ENCODE results near the gene CHAF1A.
A peak's percentile ranks its signal among the peaks of the same experiment; 100 is the strongest.

CHAF1A gene

GRCh38 chr19:4445963-4446703 lies 43.7 kb downstream of the CHAF1A start:
- H3K9me3 Mint-ChIP-seq = no peaks in the 10 kb centered on the region
- H3K27ac Mint-ChIP-seq = no peak overlapping the region
- H3K36me3 Mint-ChIP-seq = peaks cover 29% of the 10 kb centered on the region
- H3K27me3 Mint-ChIP-seq = no peaks in the 10 kb centered on the region
- no peak for ATAC-seq
- H3K4me3 Mint-ChIP-seq = no peak overlapping the region
- peaks cover 19% of the 10 kb centered on the region for H3K4me1 Mint-ChIP-seq

GRCh38 chr19:4446704-4447200 lies 44.3 kb downstream of the CHAF1A start:
- no peak overlapping the region for H3K27ac Mint-ChIP-seq
- no peaks in the 10 kb centered on the region for H3K9me3 Mint-ChIP-seq
- no peak for ATAC-seq
- H3K4me1 Mint-ChIP-seq = peaks cover 18% of the 10 kb centered on the region
- no peaks in the 10 kb centered on the region for H3K27me3 Mint-ChIP-seq
- no peak overlapping the region for H3K4me3 Mint-ChIP-seq
- H3K36me3 Mint-ChIP-seq = peaks cover 30% of the 10 kb centered on the region

- no peak overlapping the region for H3K27ac Mint-ChIP-seq
- no peaks in the 10 kb centered on the region for H3K27me3 Mint-ChIP-seq
- H3K4me3 Mint-ChIP-seq = no peak overlapping the region
- ATAC-seq = no peak
- peaks cover 11% of the 10 kb centered on the region for H3K4me1 Mint-ChIP-seq
- H3K36me3 Mint-ChIP-seq = peaks cover 38% of the 10 kb centered on the region
- no peaks in the 10 kb centered on the region for H3K9me3 Mint-ChIP-seq
Observed at GRCh38 chr19:4447327-4448146, 45.1 kb downstream of the CHAF1A start.

- no peaks in the 10 kb centered on the region for H3K9me3 Mint-ChIP-seq
- ATAC-seq = no peak
- H3K36me3 Mint-ChIP-seq = peaks cover 46% of the 10 kb centered on the region
- H3K4me3 Mint-ChIP-seq = no peak overlapping the region
- H3K27ac Mint-ChIP-seq = no peak overlapping the region
- no peaks in the 10 kb centered on the region for H3K27me3 Mint-ChIP-seq
- peaks cover 2% of the 10 kb centered on the region for H3K4me1 Mint-ChIP-seq
Observed at GRCh38 chr19:4448147-4448985, 45.9 kb downstream of the CHAF1A start.

- Mint-ChIP-seq H3K4me3 (no peak overlapping the region), H3K4me1 (no peaks in the 10 kb centered on the region), H3K36me3 (peaks cover 48% of the 10 kb centered on the region), H3K27ac (no peak overlapping the region), H3K9me3 (no peaks in the 10 kb centered on the region), H3K27me3 (no peaks in the 10 kb centered on the region)
- no peak for ATAC-seq
Observed at GRCh38 chr19:4449022-4449638, 46.7 kb downstream of the CHAF1A start.

GRCh38 chr19:4449639-4450028 lies 47.2 kb downstream of the CHAF1A start:
- no peaks in the 10 kb centered on the region for H3K9me3 Mint-ChIP-seq
- no peak overlapping the region for H3K4me3 Mint-ChIP-seq

GRCh38 chr19:4452230-4452990 lies 50.0 kb downstream of the CHAF1A start:
- Mint-ChIP-seq H3K9me3 (no peaks in the 10 kb centered on the region), H3K27ac (no peak overlapping the region), H3K4me3 (no peak overlapping the region), H3K36me3 (peaks cover 43% of the 10 kb centered on the region), H3K27me3 (no peaks in the 10 kb centered on the region), H3K4me1 (peaks cover 24% of the 10 kb centered on the region)
- ATAC-seq = no peak

More at GRCh38 chr19:4449639-4450028, 47.2 kb downstream of the CHAF1A start:
- Mint-ChIP-seq H3K27me3 (no peaks in the 10 kb centered on the region), H3K36me3 (peaks cover 48% of the 10 kb centered on the region), H3K4me1 (no peaks in the 10 kb centered on the region), H3K27ac (no peak overlapping the region)
- no peak for ATAC-seq

GRCh38 chr19:4453232-4454179 lies 51.1 kb downstream of the CHAF1A start:
- no peak overlapping the region for H3K27ac Mint-ChIP-seq
- H3K9me3 Mint-ChIP-seq = no peaks in the 10 kb centered on the region
- peaks cover 38% of the 10 kb centered on the region for H3K36me3 Mint-ChIP-seq

GRCh38 chr19:4454747-4455718 lies 52.6 kb downstream of the CHAF1A start:
- ATAC-seq = no peak
- Mint-ChIP-seq H3K9me3 (no peaks in the 10 kb centered on the region), H3K4me1 (peaks cover 24% of the 10 kb centered on the region), H3K27me3 (no peaks in the 10 kb centered on the region), H3K36me3 (peaks cover 23% of the 10 kb centered on the region), H3K4me3 (no peak overlapping the region), H3K27ac (peak overlapping the region; percentile 78)

More at GRCh38 chr19:4453232-4454179, 51.1 kb downstream of the CHAF1A start:
- H3K4me3 Mint-ChIP-seq = no peak overlapping the region
- no peaks in the 10 kb centered on the region for H3K27me3 Mint-ChIP-seq
- H3K4me1 Mint-ChIP-seq = peaks cover 24% of the 10 kb centered on the region
- no peak for ATAC-seq

- Mint-ChIP-seq H3K27ac (peak overlapping the region; percentile 78), H3K27me3 (no peaks in the 10 kb centered on the region), H3K4me1 (peaks cover 24% of the 10 kb centered on the region), H3K36me3 (peaks cover 19% of the 10 kb centered on the region), H3K9me3 (no peaks in the 10 kb centered on the region), H3K4me3 (peak overlapping the region; percentile 84)
- no peak for ATAC-seq
Observed at GRCh38 chr19:4455719-4456475, 53.5 kb downstream of the CHAF1A start.

- H3K4me3 Mint-ChIP-seq = peak overlapping the region; percentile 84
- no peaks in the 10 kb centered on the region for H3K27me3 Mint-ChIP-seq
- H3K9me3 Mint-ChIP-seq = no peaks in the 10 kb centered on the region
- H3K27ac Mint-ChIP-seq = peak overlapping the region; percentile 78
- no peak for ATAC-seq
- H3K36me3 Mint-ChIP-seq = peaks cover 19% of the 10 kb centered on the region
- H3K4me1 Mint-ChIP-seq = peaks cover 24% of the 10 kb centered on the region
Observed at GRCh38 chr19:4456476-4456842, 54.0 kb downstream of the CHAF1A start.

Data from stimulated activated memory B cell treated with anti-CD40 and anti-IgM and Interleukin-4, amounts not matched to agents 10 μg/mL and 1 μg/mL and 100 μg/mL, for 72 hours (primary cell).